ENCODE data around the gene MYO1F. TPM values are rescaled to one million over a fixed set of nuclear protein-coding genes. Genes with fewer than 3 reads are reported as not detected.

Gene MYO1F
- total and polyA plus RNA-seq, 8 donors, result 3.0 to 54.8 (median 18.8) TPM

GRCh38 chr19:8607386-8607785 is 30.1 kb upstream of the MYO1F start:
- Histone ChIP-seq H3K27ac (no peak overlapping the region), H3K9me3 (peaks cover 0 to 9% (median 9%) of the 10 kb centered on the region in 4 donors), H3K4me1 (peaks cover 11 to 52% (median 34%) of the 10 kb centered on the region in 4 donors), H3K4me3 (no peak overlapping the region), H3K36me3 (peaks cover 0 to 32% (median 22%) of the 10 kb centered on the region in 4 donors), H3K27me3 (peaks cover 0 to 32% (median 8%) of the 10 kb centered on the region in 3 donors)
- DNase-seq, result no peak
- WGBS, 5 donors, result 44 to 54% (median 53%) methylated on average over 4 of the region's 4 CpGs
- intact Hi-C loops (cut with DNase I; ENCODE audit: low total_unique reads), result no loop called here
- no peak for TF ChIP-seq EP300 (IDR thresholded peaks at IDR 0.05)
- TF ChIP-seq CTCF (IDR thresholded peaks at IDR 0.05), result no peak
- no peak for TF ChIP-seq POLR2A (IDR thresholded peaks at IDR 0.05)

GRCh38 chr19:8605514-8605913 is 28.3 kb upstream of the MYO1F start:
- TF ChIP-seq CTCF (IDR thresholded peaks at IDR 0.05), result no peak
- no peak for TF ChIP-seq POLR2A (IDR thresholded peaks at IDR 0.05)
- 91 to 96% (median 92%) methylated on average over 5 to 17 of the region's 17 CpGs for WGBS, 5 donors
- peaks cover 0 to 23% (median 8%) of the 10 kb centered on the region in 3 donors for H3K27me3 ChIP-seq

GRCh38 chr19:8601796-8602195 is 24.6 kb upstream of the MYO1F start:
- Histone ChIP-seq H3K27me3 (no peaks in the 10 kb centered on the region), H3K36me3 (peaks cover 0 to 82% (median 45%) of the 10 kb centered on the region in 4 donors)

More at GRCh38 chr19:8605514-8605913, 28.3 kb upstream of the MYO1F start:
- no peak for DNase-seq
- H3K4me1 ChIP-seq, result peaks cover 8 to 37% (median 26%) of the 10 kb centered on the region in 4 donors
- H3K27ac ChIP-seq, result no peak overlapping the region
- peaks cover 0 to 9% (median 9%) of the 10 kb centered on the region in 4 donors for H3K9me3 ChIP-seq
- intact Hi-C loops (cut with DNase I; ENCODE audit: low total_unique reads), result no loop called here
- H3K36me3 ChIP-seq, result peaks cover 0 to 51% (median 31%) of the 10 kb centered on the region in 4 donors
- no peak overlapping the region for H3K4me3 ChIP-seq

GRCh38 chr19:8600816-8601215 is 23.6 kb upstream of the MYO1F start:
- no peak for DNase-seq
- Histone ChIP-seq H3K27me3 (no peaks in the 10 kb centered on the region), H3K4me3 (no peak overlapping the region), H3K9me3 (peaks cover 0 to 9% (median 9%) of the 10 kb centered on the region in 4 donors), H3K36me3 (peaks cover 0 to 89% (median 55%) of the 10 kb centered on the region in 4 donors), H3K27ac (no peak overlapping the region), H3K4me1 (no peaks in the 10 kb centered on the region)
- intact Hi-C loops (cut with DNase I; ENCODE audit: low total_unique reads), result no loop called here
- WGBS, 5 donors, result 90 to 94% (median 94%) methylated on average over 16 of the region's 16 CpGs
- TF ChIP-seq POLR2AphosphoS5 (IDR thresholded peaks at IDR 0.05), result no peak
- no peak for TF ChIP-seq POLR2A (IDR thresholded peaks at IDR 0.05)
- no peak for TF ChIP-seq CTCF (IDR thresholded peaks at IDR 0.05)
- no peak for TF ChIP-seq EP300 (IDR thresholded peaks at IDR 0.05)

More at GRCh38 chr19:8601796-8602195, 24.6 kb upstream of the MYO1F start:
- Histone ChIP-seq H3K4me3 (no peak overlapping the region), H3K27ac (no peak overlapping the region), H3K9me3 (peaks cover 0 to 9% (median 9%) of the 10 kb centered on the region in 4 donors), H3K4me1 (peaks cover 0 to 2% (median 0%) of the 10 kb centered on the region in 4 donors)
- WGBS, 5 donors, result 89 to 96% (median 90%) methylated on average over 4 to 5 of the region's 5 CpGs
- TF ChIP-seq CTCF (IDR thresholded peaks at IDR 0.05), result no peak
- TF ChIP-seq POLR2A (IDR thresholded peaks at IDR 0.05), result no peak
- TF ChIP-seq POLR2AphosphoS5 (IDR thresholded peaks at IDR 0.05), result no peak
- TF ChIP-seq EP300 (IDR thresholded peaks at IDR 0.05), result no peak
- intact Hi-C loops (cut with DNase I; ENCODE audit: low total_unique reads), result no loop called here
- DNase-seq, result no peak
